Measurements from ENCODE around the gene EXTL2.
"Not testable (repeated sequence)": the region's sequence is repeated elsewhere in the genome, so short reads cannot be mapped to it uniquely, and the experiment has no call there.

Gene EXTL2

GRCh38 chr1:100894603-100895539, at the start of gene EXTL2:
TSS of gene EXTL2 (minus strand) at chr1:100894842. CDS start at chr1:100888757, 6,085 bp downstream.
- DNase-seq, result peak; percentile 59

- no peak for DNase-seq
Measured at GRCh38 chr1:100943533-100943932, 48.9 kb upstream of the EXTL2 start.

GRCh38 chr1:100942304-100943046, 47.8 kb upstream of the EXTL2 start:
- DNase-seq, result no peak

GRCh38 chr1:100941580-100942216, 47.1 kb upstream of the EXTL2 start:
- DNase-seq, result no peak

- no peak for DNase-seq
Measured at GRCh38 chr1:100941098-100941527, 46.5 kb upstream of the EXTL2 start.

GRCh38 chr1:100936194-100936967, 41.7 kb upstream of the EXTL2 start:
- DNase-seq, result no peak

GRCh38 chr1:100933555-100933954, 38.9 kb upstream of the EXTL2 start:
- not testable (repeated sequence) for DNase-seq

GRCh38 chr1:100931716-100932115, 37.1 kb upstream of the EXTL2 start:
- DNase-seq, result no peak

- no peak for DNase-seq
Measured at GRCh38 chr1:100930494-100930893, 35.9 kb upstream of the EXTL2 start.

GRCh38 chr1:100928128-100928527, 33.5 kb upstream of the EXTL2 start:
- no peak for DNase-seq

GRCh38 chr1:100927276-100927675, 32.6 kb upstream of the EXTL2 start:
- no peak for DNase-seq

- no peak for DNase-seq
Measured at GRCh38 chr1:100926240-100926639, 31.6 kb upstream of the EXTL2 start.

GRCh38 chr1:100924991-100925390, 30.3 kb upstream of the EXTL2 start:
- DNase-seq, result no peak

GRCh38 chr1:100924212-100924611, 29.6 kb upstream of the EXTL2 start:
- peak; percentile 19 for DNase-seq

GRCh38 chr1:100921110-100921706, 26.6 kb upstream of the EXTL2 start:
- DNase-seq, result no peak

GRCh38 chr1:100912019-100912418, 17.4 kb upstream of the EXTL2 start:
- no peak for DNase-seq

- DNase-seq, result no peak
Measured at GRCh38 chr1:100909018-100909417, 14.4 kb upstream of the EXTL2 start.

- DNase-seq, result no peak
Measured at GRCh38 chr1:100907887-100908286, 13.2 kb upstream of the EXTL2 start.

- no peak for DNase-seq
Measured at GRCh38 chr1:100905181-100905580, 10.5 kb upstream of the EXTL2 start.

- no peak for DNase-seq
Measured at GRCh38 chr1:100904528-100904927, 9.9 kb upstream of the EXTL2 start.

- DNase-seq, result no peak
Measured at GRCh38 chr1:100903777-100904176, 9.1 kb upstream of the EXTL2 start.

- DNase-seq, result no peak
Measured at GRCh38 chr1:100902365-100902764, 7.7 kb upstream of the EXTL2 start.

Measured in stimulated activated CD4-positive, alpha-beta T cell treated with anti-CD3 and anti-CD28 coated beads, Interleukin-4, amount 100 ng/mL, for 1 hour (primary cell).